ENCODE measurements around the gene BMPR2. TPM values are rescaled to one million over a fixed set of nuclear protein-coding genes. Genes with fewer than 3 reads are reported as not detected.

Gene BMPR2
- total RNA-seq, 1 donor from 2014 or later: 88.9 TPM

DNA sequence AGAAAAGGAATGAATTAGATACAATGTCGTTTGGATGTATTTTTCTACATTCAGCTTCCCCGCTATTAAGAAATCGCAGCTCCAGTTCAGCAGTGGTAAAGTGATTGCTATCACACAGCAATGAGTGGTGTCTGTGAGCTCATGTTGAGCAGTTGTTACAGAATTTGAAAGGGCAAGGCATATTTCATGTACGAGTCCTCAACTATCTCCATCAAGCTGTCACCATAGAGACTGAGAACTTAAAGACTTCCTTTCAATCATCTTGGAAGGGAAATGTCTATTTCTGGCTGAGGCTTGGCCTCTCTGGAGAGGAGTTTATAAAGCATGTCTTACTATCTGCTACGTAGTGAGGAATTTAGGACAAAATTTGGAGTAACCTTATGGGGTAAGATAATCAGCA is 234.3 kb downstream of the BMPR2 start:
- peaks cover 2% of the 10 kb centered on the region for H3K27me3 Mint-ChIP-seq (ENCODE audit: unreplicated experiment)
- H3K36me3 Mint-ChIP-seq (ENCODE audit: low read depth, unreplicated experiment): no peaks in the 10 kb centered on the region
- DNase-seq (ENCODE audit: low spot score): no peak
- H3K4me3 Mint-ChIP-seq (ENCODE audit: unreplicated experiment): no peak overlapping the region
- H3K4me1 Mint-ChIP-seq (ENCODE audit: unreplicated experiment): no peaks in the 10 kb centered on the region
- H3K9me3 Mint-ChIP-seq (ENCODE audit: unreplicated experiment): no peaks in the 10 kb centered on the region
- no peak for TF ChIP-seq CTCF (IDR thresholded peaks at IDR 0.05; ENCODE audit: unreplicated experiment)
- H3K27ac Mint-ChIP-seq (ENCODE audit: unreplicated experiment): no peak overlapping the region

- H3K27ac Mint-ChIP-seq (ENCODE audit: unreplicated experiment): no peak overlapping the region
- DNase-seq (ENCODE audit: low spot score): no peak
- no peaks in the 10 kb centered on the region for H3K36me3 Mint-ChIP-seq (ENCODE audit: low read depth, unreplicated experiment)
- H3K4me1 Mint-ChIP-seq (ENCODE audit: unreplicated experiment): no peaks in the 10 kb centered on the region
- H3K9me3 Mint-ChIP-seq (ENCODE audit: unreplicated experiment): no peaks in the 10 kb centered on the region
- no peak overlapping the region for H3K4me3 Mint-ChIP-seq (ENCODE audit: unreplicated experiment)
- H3K27me3 Mint-ChIP-seq (ENCODE audit: unreplicated experiment): peaks cover 2% of the 10 kb centered on the region
- no peak for TF ChIP-seq CTCF (IDR thresholded peaks at IDR 0.05; ENCODE audit: unreplicated experiment)
Observed at GRCh38 chr2:202612145-202612544, 236.0 kb downstream of the BMPR2 start.

DNA sequence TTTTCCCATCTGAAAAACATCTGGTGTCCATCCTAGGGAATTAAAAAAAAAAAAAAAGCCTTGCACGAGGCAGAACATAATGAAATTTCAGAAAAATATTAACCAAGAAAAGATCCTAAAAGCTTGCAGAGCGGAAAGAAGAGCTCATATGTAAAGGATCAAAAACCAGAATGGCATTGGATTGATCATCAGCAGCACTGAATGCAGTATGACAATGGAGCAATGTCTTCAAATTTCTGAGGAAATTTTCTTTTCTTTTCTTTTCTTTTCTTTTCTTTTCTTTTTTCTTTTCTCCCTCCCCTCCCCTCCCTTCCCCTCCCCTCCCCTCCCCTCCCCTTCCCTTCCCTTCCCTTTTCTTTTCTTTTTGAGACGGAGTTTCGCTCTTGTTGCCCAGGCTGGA is 237.4 kb downstream of the BMPR2 start:
- Mint-ChIP-seq H3K9me3 (ENCODE audit: unreplicated experiment) (no peaks in the 10 kb centered on the region), H3K4me3 (ENCODE audit: unreplicated experiment) (no peak overlapping the region), H3K36me3 (ENCODE audit: low read depth, unreplicated experiment) (no peaks in the 10 kb centered on the region), H3K4me1 (ENCODE audit: unreplicated experiment) (no peaks in the 10 kb centered on the region), H3K27me3 (ENCODE audit: unreplicated experiment) (peaks cover 2% of the 10 kb centered on the region), H3K27ac (ENCODE audit: unreplicated experiment) (no peak overlapping the region)
- no peak for TF ChIP-seq CTCF (IDR thresholded peaks at IDR 0.05; ENCODE audit: unreplicated experiment)
- DNase-seq (ENCODE audit: low spot score): no peak

Other genes with a start within 250 kb of the BMPR2 start
- gene SUMO1, start 137.7 kb upstream of the BMPR2 start, total RNA-seq (ENCODE audit: unreplicated experiment): 113 TPM
- 40.4 TPM for gene NOP58, start 110.6 kb upstream of the BMPR2 start, total RNA-seq (ENCODE audit: unreplicated experiment)

Measured in endothelial cell (in vitro differentiated cells).